ENCODE measurements around the gene APBB1. TPM values are rescaled to one million over a fixed set of nuclear protein-coding genes. Genes with fewer than 3 reads are reported as not detected.

APBB1 gene
- total and polyA plus RNA-seq, 9 of the 15 experiments (the other 6 are each of a cell fraction or from before 2014, with no cell fraction given), result 0.04 to 0.73 (median 0.40) TPM

DNA sequence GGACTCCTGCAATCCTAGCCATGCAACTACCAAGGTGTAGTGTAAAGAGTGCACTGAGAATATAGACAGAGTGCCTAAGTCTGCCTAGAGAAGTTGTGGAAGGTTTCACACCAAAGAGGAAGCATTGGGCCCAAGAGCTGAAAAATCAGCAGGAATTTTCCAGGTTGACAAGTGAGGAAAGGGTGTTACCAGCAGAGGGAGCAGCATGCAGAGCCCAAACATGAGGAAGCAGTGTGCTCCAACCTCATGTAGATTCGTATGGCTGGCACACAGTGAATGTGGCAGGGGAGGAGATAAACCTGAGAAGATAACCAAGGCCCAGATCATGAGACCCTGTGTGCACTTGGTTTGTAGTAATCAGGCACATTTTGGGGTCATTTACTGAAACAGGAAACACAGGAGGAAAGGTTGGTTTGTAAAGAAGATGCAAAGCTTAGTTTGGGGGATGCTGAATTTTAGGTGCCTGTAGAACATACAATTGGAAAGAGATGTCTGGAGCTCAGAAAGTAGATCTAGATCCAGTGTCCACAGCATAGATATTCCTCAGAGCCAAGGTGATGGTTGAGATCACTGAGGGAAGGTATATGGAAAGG, 20.2 kb upstream of the APBB1 start:
- H3K79me2 ChIP-seq (ENCODE audit: control insufficient read depth, insufficient read depth, low read length), result no peaks in the 10 kb centered on the region
- intact Hi-C loops (cut with micrococcal nuclease) (loop anchor here (1.0 kb wide), 1 partner anchor 66 kb away; no protein-coding TSS in a partner anchor), in situ Hi-C loops (cut with MboI) (no loop called here)
- no peaks in the 10 kb centered on the region for H3K9me3 ChIP-seq (replicated peaks; ENCODE audit: control insufficient read depth, insufficient read depth, low read depth, low read length)
- H3K9me1 ChIP-seq (ENCODE audit: control insufficient read depth, insufficient read depth, low read length), result no peaks in the 10 kb centered on the region
- peaks cover 0 to 8% of the 10 kb centered on the region in 2 experiments; a peak in 1 of 5 replicates for H3K27me3 ChIP-seq (ENCODE audit: control insufficient read depth in 2 of 2, insufficient read depth in 2 of 2, low read length in 2 of 2)
- peak overlapping the region; percentile 82 for H2AFZ ChIP-seq (ENCODE audit: low read depth, low read length)
- H3K4me3 ChIP-seq, result no peak overlapping the region
- no peak overlapping the region for H3K4me2 ChIP-seq (ENCODE audit: insufficient read depth, low read length)
- no peak overlapping the region for H3K27ac ChIP-seq (ENCODE audit: extremely low read depth, low read depth, low read length)
- WGBS (ENCODE audit: insufficient coverage, low coverage, missing lambda C conversion rate), result 18% methylated on average over 1 of the region's 1 CpG
- FAIRE-seq (peak; percentile 67), DNase-seq (ENCODE audit: extremely low read depth in 1 of 4, low spot score in 3 of 4) (peak; percentile 33 to 71 (median 56)), ATAC-seq (peak; percentile 75)
- no peaks in the 10 kb centered on the region for H3K36me3 ChIP-seq (ENCODE audit: control insufficient read depth, insufficient read depth, low read length)
- H3K4me1 ChIP-seq (replicated peaks in 1 of 2; ENCODE audit: control insufficient read depth in 2 of 2, insufficient read depth in 2 of 2, low read length in 2 of 2), result peaks cover 10 to 12% of the 10 kb centered on the region in 2 experiments; a peak in 3 of 5 replicates
- no peak overlapping the region for H3K9ac ChIP-seq (ENCODE audit: insufficient read depth in 1 of 2, low read depth in 2 of 2, low read length in 2 of 2)
- H4K20me1 ChIP-seq (replicated peaks; ENCODE audit: control insufficient read depth, insufficient read depth, low read length), result no peaks in the 10 kb centered on the region
- CTCF ChIA-PET (ENCODE audit: low intra/inter-chr PET ratio), result interaction anchor here (0.5 to 1.3 kb wide), 3 partner anchors 62 to 318 kb away, joined by 3 to 5 read pairs (median 3); no protein-coding TSS in a partner anchor
- BruUV-seq (replicated peaks), result no TSS peak
- POLR2A ChIA-PET, result interaction anchor here (0.7 to 1.7 kb wide), 6 partner anchors 9 to 373 kb away, joined by 3 to 5 read pairs (median 4); partner anchors contain the start of gene APBB1
- TF ChIP-seq FOXK2 (conservative IDR thresholded peaks at IDR 0.05 in 1 of 2, IDR thresholded peaks at IDR 0.05 in 1 of 2; ENCODE audit: low read depth in 2 of 2) (0 out of 4 replicates have a peak, but pooled peaks of 1 of the 2 experiments have one; percentile 16), ZNF699 (CRISPR knock-in tag; IDR thresholded peaks at IDR 0.05; ENCODE audit: insufficient replicate concordance) (no peak), MAFF (IDR thresholded peaks at IDR 0.05; ENCODE audit: low read length) (no peak), STAG1 (CRISPR knock-in tag; IDR thresholded peaks at IDR 0.05; ENCODE audit: borderline replicate concordance) (no peak), ZNF384 (IDR thresholded peaks at IDR 0.05; ENCODE audit: low read depth, low read length) (peak; percentile 13; the same call in 1 of the 2 replicates), POU5F1 (IDR thresholded peaks at IDR 0.05; ENCODE audit: borderline replicate concordance, low read depth, low read length, partially characterized antibody) (no peak), NR2C1 (IDR thresholded peaks at IDR 0.05) (no peak), NR2C1 (tag; IDR thresholded peaks at IDR 0.05) (no peak), LEF1 (IDR thresholded peaks at IDR 0.05) (no peak), CBX3 (IDR thresholded peaks at IDR 0.05; ENCODE audit: borderline replicate concordance in 1 of 2, low read length in 2 of 2) (no peak)
- TF ChIP-seq, protein P1, sequence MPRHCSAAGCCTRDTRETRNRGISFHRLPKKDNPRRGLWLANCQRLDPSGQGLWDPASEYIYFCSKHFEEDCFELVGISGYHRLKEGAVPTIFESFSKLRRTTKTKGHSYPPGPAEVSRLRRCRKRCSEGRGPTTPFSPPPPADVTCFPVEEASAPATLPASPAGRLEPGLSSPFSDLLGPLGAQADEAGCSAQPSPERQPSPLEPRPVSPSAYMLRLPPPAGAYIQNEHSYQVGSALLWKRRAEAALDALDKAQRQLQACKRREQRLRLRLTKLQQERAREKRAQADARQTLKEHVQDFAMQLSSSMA (CRISPR knock-in tag; IDR thresholded peaks at IDR 0.05), result no peak
- TF ChIP-seq, protein P2, sequence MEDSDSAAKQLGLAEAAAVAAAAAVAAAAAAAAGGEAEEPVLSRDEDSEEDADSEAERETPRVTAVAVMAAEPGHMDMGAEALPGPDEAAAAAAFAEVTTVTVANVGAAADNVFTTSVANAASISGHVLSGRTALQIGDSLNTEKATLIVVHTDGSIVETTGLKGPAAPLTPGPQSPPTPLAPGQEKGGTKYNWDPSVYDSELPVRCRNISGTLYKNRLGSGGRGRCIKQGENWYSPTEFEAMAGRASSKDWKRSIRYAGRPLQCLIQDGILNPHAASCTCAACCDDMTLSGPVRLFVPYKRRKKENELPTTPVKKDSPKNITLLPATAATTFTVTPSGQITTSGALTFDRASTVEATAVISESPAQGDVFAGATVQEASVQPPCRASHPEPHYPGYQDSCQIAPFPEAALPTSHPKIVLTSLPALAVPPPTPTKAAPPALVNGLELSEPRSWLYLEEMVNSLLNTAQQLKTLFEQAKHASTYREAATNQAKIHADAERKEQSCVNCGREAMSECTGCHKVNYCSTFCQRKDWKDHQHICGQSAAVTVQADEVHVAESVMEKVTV (CRISPR knock-in tag; IDR thresholded peaks at IDR 0.05), result 0 out of 2 replicates have a peak, but pooled peaks have one; percentile 26
- TF ChIP-seq, protein P3, sequence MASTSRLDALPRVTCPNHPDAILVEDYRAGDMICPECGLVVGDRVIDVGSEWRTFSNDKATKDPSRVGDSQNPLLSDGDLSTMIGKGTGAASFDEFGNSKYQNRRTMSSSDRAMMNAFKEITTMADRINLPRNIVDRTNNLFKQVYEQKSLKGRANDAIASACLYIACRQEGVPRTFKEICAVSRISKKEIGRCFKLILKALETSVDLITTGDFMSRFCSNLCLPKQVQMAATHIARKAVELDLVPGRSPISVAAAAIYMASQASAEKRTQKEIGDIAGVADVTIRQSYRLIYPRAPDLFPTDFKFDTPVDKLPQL (IDR thresholded peaks at IDR 0.05; ENCODE audit: extremely low read depth, insufficient read length), result no peak
- TF ChIP-seq, protein P4, sequence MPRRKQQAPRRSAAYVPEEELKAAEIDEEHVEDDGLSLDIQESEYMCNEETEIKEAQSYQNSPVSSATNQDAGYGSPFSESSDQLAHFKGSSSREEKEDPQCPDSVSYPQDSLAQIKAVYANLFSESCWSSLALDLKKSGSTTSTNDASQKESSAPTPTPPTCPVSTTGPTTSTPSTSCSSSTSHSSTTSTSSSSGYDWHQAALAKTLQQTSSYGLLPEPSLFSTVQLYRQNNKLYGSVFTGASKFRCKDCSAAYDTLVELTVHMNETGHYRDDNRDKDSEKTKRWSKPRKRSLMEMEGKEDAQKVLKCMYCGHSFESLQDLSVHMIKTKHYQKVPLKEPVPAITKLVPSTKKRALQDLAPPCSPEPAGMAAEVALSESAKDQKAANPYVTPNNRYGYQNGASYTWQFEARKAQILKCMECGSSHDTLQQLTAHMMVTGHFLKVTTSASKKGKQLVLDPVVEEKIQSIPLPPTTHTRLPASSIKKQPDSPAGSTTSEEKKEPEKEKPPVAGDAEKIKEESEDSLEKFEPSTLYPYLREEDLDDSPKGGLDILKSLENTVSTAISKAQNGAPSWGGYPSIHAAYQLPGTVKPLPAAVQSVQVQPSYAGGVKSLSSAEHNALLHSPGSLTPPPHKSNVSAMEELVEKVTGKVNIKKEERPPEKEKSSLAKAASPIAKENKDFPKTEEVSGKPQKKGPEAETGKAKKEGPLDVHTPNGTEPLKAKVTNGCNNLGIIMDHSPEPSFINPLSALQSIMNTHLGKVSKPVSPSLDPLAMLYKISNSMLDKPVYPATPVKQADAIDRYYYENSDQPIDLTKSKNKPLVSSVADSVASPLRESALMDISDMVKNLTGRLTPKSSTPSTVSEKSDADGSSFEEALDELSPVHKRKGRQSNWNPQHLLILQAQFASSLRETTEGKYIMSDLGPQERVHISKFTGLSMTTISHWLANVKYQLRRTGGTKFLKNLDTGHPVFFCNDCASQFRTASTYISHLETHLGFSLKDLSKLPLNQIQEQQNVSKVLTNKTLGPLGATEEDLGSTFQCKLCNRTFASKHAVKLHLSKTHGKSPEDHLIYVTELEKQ (CRISPR knock-in tag; IDR thresholded peaks at IDR 0.05), result no peak

All from K562 (cell line).